ENCODE measurements around the gene ULK1.
"Not testable (repeated sequence)": the region's sequence is repeated elsewhere in the genome, so short reads cannot be mapped to it uniquely, and the experiment has no call there.

The ULK1 gene

DNA sequence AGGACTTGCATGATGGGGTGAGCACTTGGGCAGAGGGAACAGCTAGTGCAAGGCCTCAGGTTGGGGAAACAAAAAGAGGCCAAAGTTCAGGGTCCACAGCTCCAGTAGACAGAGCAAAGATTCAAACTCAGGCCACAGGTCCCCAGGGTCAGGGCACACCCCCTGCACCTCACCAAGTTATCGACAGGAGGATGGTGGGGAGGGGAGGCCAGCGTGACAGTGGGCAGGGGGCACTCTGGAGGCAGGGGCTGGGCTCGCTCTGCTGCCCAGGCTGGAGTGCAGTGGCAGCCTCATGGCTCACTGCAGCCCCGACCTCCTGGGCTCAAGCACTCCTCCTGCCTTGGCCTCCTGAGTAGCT, 32.4 kb upstream of the ULK1 start:
- DNase-seq (ENCODE audit: low read depth) = no peak

DNA sequence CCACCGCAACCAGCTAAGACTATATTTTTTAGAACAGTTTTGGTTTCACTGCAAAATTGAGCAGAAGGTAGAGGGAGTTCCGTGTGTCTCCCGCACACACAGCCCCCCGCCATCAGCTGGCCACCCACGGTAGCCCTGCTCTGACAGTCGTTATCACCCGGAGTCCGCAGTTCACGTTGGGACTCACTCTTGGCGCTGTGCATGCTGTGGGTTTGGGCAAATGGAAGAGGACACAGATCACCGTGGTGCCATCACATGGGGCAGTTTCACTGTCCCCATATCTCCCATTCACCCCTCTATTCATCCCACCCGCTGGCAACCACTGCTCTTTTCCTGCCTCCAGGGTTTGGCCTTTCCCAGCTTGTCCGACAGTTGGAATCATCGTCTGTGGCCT, 31.8 kb upstream of the ULK1 start:
- no peak for DNase-seq (ENCODE audit: low read depth)

DNA sequence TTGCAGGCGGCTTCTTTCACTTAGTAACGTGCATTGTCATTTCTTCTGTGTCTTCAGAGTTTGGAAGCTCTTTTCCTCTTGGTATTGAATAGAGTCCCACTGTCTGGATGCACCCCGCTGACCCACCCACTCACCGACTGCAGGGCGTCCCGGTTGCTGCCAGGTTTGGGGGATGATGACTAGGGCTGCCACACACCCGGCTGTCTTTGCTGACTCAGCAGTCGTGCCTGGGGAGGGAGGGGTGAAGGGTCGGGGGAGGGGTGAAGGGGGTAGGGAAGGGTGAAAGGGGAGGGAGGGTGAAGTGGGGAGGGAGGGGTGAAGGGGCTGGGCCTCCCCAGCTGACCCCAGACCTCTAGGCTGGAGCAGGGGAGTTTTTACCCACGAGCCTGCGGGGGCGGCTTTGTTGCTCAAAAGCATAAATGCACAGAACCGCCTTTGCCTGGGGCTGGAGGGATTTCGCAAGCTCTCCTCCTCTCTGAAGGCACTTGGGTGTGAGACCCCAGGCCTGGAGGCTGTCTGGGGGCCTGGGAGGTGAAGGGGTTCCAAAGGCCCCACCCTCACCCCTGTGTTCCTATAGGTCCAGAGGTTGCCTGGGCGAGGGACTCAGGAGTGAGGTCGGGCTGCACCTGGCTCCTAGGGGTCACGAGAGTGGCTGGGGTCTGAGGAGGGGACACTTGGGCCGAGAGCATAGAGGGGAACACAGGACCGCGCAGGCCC, 31.3 kb upstream of the ULK1 start:
- DNase-seq (ENCODE audit: low read depth) = peak; percentile 24

DNA sequence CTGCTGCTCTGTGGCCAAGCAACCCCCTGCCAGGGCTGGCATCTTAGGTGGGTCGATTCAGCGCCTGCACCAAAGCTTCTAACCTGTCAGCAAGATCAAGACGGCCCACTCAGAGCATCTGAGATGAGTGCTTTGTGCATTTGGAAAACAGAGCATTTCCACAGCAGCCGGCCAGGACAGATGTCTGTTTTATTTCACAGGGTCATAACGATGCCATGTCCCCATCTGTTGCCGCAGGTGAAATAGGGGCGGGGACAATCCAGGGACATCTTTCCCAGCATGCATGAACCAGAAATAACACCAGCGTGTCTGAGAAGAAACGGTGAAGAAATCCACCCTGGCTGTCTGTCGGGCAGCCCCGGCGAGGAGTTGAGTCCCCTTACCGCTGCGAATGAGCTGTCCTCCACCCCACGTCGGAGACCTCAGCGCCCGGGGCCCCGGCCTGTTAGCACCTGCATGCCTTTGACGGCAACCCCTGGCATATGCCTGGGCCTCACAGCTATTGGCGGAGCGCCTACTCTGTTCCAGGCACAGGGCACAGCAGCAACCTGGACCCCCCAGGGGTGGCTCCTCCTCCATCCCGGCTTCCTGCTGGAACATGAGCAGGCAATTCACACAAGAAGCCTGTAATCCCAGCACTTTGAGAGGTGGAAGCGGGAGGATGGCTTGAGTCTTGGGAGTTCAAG, 30.6 kb upstream of the ULK1 start:
- DNase-seq (ENCODE audit: low read depth) = no peak

DNA sequence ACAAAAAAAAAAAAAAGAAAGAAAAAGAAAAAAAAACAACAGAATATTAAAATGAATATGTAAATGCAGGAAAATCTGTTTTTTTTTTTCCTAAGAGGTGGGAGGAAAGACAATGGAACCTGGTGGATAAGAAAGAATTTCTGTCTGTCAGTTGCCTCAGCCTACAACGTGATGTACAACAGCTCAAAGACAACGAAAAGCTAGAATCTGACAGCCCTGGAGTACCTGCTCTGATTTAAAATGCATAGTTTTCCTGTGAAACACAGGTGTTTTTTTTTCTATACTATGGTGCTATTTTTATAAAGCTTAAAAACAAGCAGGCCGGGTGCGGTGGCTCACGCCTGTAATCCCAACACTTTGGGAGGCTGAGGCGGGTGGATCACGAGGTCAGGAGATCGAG, 30.0 kb upstream of the ULK1 start:
- DNase-seq (ENCODE audit: low read depth) = no peak

DNA sequence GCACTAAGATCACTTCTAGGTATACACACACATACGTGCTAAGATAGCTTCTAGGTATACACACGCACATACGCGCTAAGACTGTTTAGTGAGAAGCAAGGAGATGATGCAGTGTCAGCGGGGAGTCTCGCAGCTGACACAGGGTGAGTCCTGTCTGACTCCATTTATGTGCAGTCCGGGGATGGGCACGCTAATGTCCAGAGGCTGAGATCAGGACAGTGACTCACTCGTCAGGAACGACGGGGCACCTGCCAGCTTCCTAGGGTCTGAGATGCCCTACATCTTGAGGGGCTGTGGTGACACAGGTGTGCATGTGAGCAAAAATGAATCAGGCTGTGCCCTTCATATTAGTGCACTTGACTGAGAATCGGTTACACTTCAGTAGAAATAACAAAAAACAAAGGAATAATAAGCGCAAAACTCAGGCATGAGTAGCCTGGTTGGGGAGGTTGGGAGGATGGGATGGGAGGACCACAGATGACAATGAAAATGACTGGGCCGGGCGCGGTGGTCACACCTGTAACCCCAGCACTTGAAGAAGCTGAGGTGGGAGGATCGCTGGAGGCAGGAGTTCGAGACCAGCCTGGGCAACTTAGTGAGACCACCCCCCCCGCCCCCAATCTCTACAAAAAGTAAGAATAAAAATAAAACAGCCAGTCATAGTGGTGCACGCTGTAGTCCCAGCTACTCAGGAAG, 29.1 kb upstream of the ULK1 start:
- DNase-seq (ENCODE audit: low read depth) = peak; percentile 96

DNA sequence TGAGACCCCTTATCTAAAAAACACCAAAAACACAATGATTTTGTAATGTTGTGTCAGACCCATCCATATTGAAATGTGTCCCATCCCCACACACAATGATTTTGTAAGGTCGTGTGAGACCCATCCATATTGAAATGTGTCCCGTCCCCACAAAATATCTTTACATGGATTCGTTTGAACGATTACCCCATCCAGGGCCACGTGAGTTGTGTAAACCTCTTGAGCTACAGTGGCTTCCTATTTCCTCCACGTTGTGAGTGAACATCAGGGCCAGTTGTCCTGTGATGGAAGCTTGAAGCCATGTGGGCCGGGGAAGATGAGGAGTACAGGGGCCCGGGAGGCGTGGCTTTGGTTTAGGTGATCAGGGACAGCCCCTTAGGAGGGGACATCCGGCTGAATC, 27.0 kb upstream of the ULK1 start:
- DNase-seq (ENCODE audit: low read depth) = no peak

DNA sequence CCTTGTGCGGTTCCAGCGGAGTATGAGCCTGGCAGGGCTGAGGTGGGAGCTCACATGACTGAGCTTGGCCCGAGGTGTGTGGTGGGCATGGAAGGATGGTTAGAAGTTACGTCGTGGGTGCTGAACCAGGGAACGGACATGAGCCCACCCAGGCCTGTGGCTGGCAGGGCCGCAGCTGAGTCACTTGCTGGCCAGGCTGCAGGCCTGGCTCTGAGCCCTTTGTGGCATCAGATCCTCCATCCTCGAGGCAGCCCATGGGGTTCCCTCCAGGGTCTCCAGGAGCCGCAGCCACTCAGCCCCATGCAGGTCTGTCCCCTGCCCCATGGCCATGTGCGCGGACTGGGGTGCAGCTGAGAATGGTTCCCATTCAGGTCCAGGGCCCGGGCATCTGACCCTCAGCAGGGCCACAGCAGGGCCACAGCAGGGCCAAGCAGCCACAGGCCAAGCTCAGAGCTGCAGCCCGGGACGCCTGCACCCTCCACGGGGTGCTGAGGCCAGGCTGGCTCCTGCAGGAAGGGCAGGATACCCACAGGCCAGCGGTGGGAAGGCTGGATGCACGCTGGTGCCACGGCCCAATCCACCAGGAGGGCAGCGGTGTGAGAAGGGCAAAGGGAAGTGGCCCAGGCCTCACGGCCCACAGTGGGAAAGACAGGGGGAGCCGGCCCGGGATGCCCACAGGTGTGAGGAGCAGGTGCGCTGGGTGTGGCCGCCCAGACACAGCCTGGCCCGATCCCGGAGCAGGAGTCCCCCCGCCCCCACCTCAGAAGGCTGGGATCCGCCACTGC, 26.3 kb upstream of the ULK1 start:
- no peak for DNase-seq (ENCODE audit: low read depth)

DNA sequence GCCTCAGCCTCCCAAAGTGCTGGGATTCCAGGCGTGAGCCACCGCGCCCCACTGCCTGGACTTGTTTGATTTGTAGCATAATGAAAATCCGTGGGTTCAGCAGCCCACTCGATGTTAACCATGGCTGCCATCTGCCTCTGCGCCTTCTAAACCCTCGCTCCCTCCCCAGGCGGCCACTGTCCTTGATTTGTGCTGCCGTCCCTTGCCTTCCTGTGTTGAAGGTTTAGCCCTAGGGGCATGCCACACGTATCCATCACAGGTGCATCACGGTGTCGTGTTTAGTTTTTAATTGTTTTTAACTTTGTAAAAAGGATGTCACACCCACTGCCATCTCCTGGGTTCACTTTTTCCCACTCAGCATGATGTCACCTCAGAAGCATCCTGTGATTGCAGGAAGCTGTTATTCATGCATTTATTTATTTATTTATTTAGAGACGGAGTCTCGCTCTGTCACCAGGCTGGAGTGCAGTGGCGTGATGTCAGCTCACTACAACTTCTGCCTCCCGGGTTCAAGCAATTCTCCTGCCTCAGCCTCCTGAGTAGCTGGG, 24.5 kb upstream of the ULK1 start:
- DNase-seq (ENCODE audit: low read depth) = peak; percentile 90

DNA sequence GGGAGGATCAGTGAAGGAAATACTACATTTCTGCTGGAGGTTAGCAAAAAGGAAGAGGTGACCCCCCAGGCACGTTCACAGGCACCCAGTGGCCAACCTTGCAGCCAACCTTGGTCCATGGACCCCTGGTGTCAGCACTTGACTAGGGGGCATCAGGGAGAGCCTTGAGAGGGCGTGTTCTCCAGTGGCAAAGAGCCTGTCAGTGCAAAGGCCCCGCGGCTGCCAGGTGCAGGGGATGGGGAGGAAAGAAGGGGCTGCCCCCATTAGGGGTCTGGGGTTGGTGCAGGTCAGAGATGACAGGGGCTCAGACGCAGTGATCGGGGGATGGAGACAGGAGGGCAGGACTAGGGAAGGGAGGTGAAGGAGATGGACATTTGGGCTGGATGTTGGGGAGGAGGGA, 22.7 kb upstream of the ULK1 start:
- no peak for DNase-seq (ENCODE audit: low read depth)

DNA sequence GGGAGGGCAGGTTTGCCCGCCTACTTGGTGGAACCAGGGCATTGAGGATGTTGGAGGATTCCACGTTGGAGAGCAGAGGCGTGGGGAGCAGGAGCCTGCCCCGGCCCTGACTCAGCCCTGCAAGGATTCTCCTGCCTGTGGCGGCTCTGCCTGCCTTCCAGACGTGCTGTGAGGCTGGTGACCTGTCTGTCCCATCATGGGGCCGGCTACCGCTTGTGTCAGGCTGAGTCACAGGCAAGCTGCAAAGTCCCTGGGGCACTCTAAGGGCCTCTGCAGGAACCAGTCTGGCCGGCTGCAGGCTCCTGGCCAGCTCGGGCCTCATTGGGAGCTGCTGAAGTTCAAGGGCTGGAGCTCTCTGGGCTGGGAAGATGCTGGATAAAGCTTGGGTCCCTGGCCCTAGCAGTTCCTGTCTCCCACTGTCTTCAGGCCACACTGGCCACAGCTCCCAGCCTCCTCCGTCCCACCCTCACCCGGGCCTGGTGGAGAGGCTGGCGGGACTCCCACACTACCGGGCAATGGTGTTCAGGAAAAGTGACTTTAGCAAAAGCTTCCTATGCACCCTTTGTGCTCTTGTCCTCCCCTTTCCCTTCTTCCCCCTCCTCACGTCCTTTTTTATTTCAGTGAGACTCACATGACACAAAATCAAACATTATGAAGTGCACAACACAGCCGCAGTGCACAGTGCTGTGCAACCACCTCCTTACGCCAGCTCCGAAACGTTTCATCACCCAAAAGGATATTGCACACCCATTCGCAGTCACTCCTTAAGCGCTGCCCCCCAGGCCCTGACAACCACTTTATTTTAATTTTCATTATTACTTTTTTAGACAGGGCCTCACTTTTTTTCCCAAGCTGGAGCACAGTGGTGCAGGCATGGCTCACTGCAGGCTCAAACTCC, 22.0 kb upstream of the ULK1 start:
- peak; percentile 98 for DNase-seq (ENCODE audit: low read depth)

DNA sequence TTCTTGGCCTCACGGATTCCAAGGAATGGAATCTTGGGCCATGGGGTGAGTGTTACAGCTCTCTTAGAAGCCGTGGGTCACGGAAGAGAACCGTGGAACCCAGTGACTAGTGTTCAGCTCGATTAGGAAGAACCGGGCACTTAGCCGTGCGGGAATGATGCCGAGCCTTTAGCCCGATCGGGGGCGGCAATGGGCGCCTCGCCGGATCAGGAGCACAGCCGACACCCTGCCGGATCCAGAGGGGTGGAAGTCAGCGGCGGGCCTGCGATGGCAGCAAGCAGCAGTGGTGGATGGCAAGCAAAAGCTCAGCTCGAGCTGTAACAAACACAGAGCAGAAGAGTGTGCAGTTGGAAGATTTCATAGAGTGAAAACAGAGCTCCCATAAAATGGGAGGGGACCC, 21.1 kb upstream of the ULK1 start:
- no peak for DNase-seq (ENCODE audit: low read depth)

DNA sequence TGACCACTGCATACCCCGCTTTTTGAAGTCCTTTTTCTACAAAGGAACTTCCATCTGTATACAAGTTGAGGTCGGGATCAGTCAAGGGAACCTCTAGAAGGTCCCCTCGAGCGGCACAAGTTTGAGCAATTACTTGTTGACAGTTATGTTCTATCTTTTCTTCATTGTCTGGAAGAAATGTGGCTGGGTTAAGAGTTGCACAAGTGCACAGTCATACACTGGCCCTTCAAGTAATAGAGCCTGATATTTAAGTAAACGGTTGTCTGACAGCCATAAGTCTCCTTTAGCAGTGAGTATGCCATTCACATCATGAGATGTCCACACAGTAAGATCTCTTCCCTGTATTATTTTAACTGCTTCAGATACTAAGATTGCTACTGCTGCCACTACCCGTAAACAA, 19.4 kb upstream of the ULK1 start:
- not testable (repeated sequence) for DNase-seq (ENCODE audit: low read depth)

DNA sequence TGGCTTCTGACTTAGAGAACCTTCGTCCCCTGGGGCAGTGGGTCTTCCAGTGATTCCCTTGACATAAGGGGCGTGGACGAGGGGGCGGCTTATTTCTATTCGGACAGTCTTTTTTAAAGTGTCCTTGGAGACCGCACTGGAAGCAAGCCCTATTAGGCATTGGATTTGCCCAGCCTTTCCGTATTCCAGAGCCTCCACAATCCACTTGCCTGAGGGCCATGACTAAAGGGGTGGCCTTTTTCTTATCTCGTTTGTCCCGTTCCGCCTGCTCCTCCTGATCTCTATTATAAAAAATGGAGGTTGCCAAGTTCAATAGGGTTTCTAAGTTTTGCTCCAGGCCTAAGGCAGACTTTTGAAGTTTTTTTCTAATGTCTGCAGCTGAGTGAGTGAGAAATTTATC, 17.2 kb upstream of the ULK1 start:
- not testable (repeated sequence) for DNase-seq (ENCODE audit: low read depth)

DNA sequence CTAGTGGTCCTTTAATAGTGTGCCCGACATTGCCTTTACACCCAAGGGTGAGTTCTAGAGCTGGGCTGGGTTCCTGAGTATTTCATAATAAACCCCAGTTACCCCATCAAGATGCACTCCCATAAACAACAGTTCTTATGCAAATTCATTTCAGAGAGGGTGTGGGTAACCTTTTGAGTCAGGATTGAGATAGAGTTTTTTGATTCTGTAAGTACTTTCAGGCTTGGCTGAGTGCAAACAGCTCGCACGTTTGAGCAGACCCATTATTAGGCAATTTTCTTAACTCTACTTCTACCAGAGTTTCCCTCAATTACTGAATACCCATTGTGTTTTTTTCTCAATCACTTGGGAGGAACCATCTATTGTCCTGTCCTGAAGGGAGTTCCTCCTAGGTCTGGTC, 16.0 kb upstream of the ULK1 start:
- not testable (repeated sequence) for DNase-seq (ENCODE audit: low read depth)

DNA sequence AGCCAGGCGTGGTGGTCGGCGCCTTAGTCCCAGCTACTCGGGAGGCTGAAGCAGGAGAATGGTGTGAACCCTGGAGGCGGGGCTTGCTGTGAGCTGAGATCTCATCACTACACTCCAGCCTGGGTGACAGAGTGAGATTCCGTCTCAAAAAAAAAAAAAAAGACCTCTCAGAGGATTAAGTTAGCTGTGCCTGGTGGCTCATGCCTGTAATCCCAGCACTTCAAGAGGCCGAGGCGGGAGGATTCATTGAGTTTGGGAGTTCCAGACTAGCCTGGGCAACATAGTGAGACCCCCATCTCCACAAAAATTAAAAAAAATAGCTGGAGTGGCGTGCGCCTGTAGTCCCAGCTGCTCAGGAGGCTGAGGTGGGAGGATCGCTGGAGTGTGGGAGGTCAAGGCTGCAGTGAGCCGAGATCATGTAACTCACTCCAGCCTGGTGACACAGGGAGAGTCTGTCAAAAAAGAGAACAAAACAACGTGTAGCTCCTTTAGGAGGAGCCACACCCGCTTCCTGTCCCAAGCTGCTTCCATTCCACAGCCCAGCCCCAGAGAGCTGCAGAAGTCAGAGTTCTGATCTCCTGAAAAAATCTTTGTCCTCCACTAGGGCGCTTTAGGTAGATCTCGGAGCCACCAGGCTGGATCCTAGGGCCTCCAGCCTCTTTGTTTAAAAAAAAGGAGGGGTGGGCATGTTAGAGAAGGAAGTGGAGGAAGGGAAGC, 11.5 kb upstream of the ULK1 start:
- DNase-seq (ENCODE audit: low read depth) = peak; percentile 45

DNA sequence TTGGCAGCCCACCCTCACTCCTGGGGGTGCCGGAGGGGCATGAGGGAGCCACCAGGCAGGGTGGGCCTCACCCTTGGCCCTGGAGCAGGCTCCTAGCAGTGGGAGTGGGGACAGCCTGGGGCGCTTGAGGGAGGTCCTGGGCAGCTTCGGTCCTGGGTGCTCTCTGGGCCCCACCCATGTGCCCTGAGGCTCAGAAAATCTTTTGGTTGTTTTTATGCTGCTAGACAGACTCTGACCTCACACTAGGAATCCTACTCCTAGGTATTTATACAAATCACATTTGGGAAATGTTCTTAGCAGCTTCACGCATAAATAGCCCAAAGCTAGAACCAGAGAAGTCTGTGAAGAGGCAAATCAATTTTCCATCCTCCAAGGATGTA, 10.9 kb upstream of the ULK1 start:
- peak; percentile 19 for DNase-seq (ENCODE audit: low read depth)

DNA sequence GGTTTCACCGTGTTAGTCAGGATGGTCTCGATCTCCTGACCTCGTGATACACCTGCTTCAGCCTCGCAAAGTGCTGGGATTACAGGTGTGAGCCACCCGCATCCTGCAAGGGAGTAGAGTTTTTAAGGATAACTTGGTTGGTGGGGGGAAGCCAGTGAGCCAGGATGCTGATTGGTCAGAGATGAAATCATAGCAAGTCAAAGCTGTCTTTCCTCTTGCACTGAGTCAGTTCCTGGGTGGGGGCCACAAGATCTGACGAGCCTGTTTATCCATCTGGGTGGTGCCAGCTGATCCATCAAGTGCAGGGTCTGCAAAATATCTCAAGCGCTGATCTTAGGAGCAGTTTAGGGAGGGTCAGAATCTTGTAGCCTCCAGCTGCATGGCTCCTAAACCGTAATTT, 9.3 kb upstream of the ULK1 start:
- peak; percentile 50 for DNase-seq (ENCODE audit: low read depth)

DNA sequence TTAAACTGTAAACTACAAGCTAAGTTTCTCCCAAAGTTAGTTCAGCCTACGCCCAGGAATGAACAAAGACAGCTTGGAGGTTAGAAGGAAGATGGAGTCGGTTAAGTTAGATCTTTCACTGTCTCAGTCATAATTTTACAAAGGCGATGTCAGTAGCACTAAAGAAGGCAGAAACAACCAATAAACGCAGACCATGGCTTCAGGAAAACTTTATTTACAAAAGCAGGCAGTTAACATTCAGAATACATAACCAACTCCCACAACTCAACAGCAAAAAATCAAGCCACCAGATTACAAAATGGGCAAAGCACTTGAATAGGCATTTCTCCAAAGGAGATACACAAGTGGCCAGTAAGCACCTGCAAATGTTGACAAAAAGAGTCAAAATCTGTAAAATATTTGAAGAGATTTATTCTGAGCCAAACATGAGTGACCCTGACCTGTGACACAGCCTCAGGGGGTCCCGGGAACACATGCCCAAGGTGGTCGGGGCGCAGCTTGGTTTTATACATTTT, 8.8 kb upstream of the ULK1 start:
- no peak for DNase-seq (ENCODE audit: low read depth)

DNA sequence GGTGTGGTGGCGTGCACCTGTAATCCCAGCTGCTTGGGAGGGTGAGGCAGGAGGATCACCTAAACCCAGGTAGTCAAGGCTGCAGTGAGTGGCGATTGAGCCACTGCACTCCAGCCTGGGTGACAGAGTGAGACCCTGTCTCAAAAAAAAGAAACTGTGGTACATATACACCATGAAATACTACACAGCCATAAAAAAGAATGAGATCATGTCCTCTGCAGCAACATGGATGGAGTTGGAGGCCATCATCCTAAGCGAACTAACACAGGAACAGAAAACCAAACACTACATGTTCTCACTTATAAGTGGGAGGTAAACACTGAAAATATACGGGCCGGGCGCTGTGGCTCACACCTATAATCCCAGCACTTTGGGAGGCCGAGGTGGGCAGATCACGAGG, 2.7 kb upstream of the ULK1 start:
- DNase-seq (ENCODE audit: low read depth) = not testable (repeated sequence)

Measured in ELR (cell line).